CD4-positive, alpha-beta memory T cell (primary cell): ENCODE measurements around the gene WNT3A. TPM values are rescaled to one million over a fixed set of nuclear protein-coding genes. Genes with fewer than 3 reads are reported as not detected.

Experiments used
- CTCF ChIA-PET: fragments of 350-600 bp; sonication (Branson Sonifier 250); formaldehyde crosslinking; loops from one replicate; lab custom pipeline; 2021; ENCODE audit warnings: inconsistent platforms; ENCODE audit not compliant: partially characterized antibody; lab: Charles Lee
- POLR2A ChIA-PET: fragments of 350-600 bp; sonication (Branson Sonifier 250); formaldehyde crosslinking; loops from one replicate; lab custom pipeline; 2021; ENCODE audit not compliant: partially characterized antibody; lab: Charles Lee
- DNase-seq, 5 donors: peaks; one replicate each; pipeline versions ENCODE4 v3.0.0 to v3.0.0-alpha.2; 2020 to 2022; ENCODE audit warnings: mixed read lengths in 1 of 5
- H3K27ac ChIP-seq: one replicate; pipeline ENCODE4 v1.7.0; 2013; ENCODE audit warnings: low read depth, low read length
- H3K27me3 ChIP-seq: 2 replicates; pipeline ENCODE4 v1.7.0; 2013; ENCODE audit warnings: mild to moderate bottlenecking, low read length, moderate library complexity; ENCODE audit not compliant: insufficient read depth
- H3K36me3 ChIP-seq: 2 replicates; pipeline ENCODE4 v1.7.0; 2013; ENCODE audit warnings: mild to moderate bottlenecking, low read length, moderate library complexity; ENCODE audit not compliant: insufficient read depth
- H3K4me1 ChIP-seq: 2 replicates; pipeline ENCODE4 v1.7.0; 2013; ENCODE audit warnings: mild to moderate bottlenecking, low read length, moderate library complexity; ENCODE audit not compliant: insufficient read depth
- H3K4me3 ChIP-seq, 2 donors: one replicate each; pipeline ENCODE4 v1.7.0; 2013; ENCODE audit warnings: low read length in 2 of 2, mild to moderate bottlenecking in 1 of 2
- H3K9me3 ChIP-seq, 2 donors: one replicate each; pipeline ENCODE4 v1.7.0; 2013; ENCODE audit warnings: low read length in 2 of 2, control low read depth in 1 of 2; ENCODE audit not compliant: control insufficient read depth in 1 of 2
- H3K27ac Mint-ChIP-seq, 7 donors: one replicate each; pipeline ENCODE4 v1.8.0; 2020 to 2021; ENCODE audit warnings: mixed read lengths in 7 of 7, mild to moderate bottlenecking in 6 of 7, inconsistent platforms in 3 of 7, moderate library complexity in 3 of 7
- H3K27me3 Mint-ChIP-seq, 2 donors: one replicate each; pipeline ENCODE4 v1.8.0; 2020 to 2021; ENCODE audit warnings: mixed read lengths in 2 of 2
- H3K36me3 Mint-ChIP-seq, 2 donors: one replicate each; pipeline ENCODE4 v1.8.0; 2020 to 2021; ENCODE audit warnings: mixed read lengths in 2 of 2, inconsistent platforms in 1 of 2, mild to moderate bottlenecking in 1 of 2
- H3K4me1 Mint-ChIP-seq, 4 donors: one replicate each; pipeline ENCODE4 v1.8.0; 2020 to 2021; ENCODE audit warnings: mixed read lengths in 4 of 4, mild to moderate bottlenecking in 1 of 4
- H3K4me3 Mint-ChIP-seq, 8 donors: one replicate each; pipeline ENCODE4 v1.8.0; 2020 to 2021; ENCODE audit warnings: mixed read lengths in 8 of 8, mild to moderate bottlenecking in 7 of 8, moderate library complexity in 6 of 8, inconsistent platforms in 3 of 8
- H3K9me3 Mint-ChIP-seq, 8 donors: one replicate each; pipeline ENCODE4 v1.8.0; 2020 to 2021; ENCODE audit warnings: mixed read lengths in 8 of 8, mild to moderate bottlenecking in 5 of 8, inconsistent platforms in 3 of 8, moderate library complexity in 1 of 8
- intact Hi-C: fragments of 100-400 bp; cut with micrococcal nuclease; formaldehyde crosslinking; loops from one replicate; pipeline ENCODE4 v1.15.1; 2023
- polyA plus RNA-seq, 2 donors: library from polyadenylated mRNA; unstranded; fragments of 300-500 nt; fragmentation: Illumina TruSeq; gene quantifications; one replicate each; pipeline ENCODE4 v1.2.3, GENCODE V29; 2021
- total RNA-seq, 2 experiments: library from RNA; stranded (reverse); gene quantifications; one replicate each; pipeline ENCODE4 v1.2.3, GENCODE V29; 2021

Gene WNT3A
- total and polyA plus RNA-seq, 4 experiments from 2014 or later: not detected

DNA sequence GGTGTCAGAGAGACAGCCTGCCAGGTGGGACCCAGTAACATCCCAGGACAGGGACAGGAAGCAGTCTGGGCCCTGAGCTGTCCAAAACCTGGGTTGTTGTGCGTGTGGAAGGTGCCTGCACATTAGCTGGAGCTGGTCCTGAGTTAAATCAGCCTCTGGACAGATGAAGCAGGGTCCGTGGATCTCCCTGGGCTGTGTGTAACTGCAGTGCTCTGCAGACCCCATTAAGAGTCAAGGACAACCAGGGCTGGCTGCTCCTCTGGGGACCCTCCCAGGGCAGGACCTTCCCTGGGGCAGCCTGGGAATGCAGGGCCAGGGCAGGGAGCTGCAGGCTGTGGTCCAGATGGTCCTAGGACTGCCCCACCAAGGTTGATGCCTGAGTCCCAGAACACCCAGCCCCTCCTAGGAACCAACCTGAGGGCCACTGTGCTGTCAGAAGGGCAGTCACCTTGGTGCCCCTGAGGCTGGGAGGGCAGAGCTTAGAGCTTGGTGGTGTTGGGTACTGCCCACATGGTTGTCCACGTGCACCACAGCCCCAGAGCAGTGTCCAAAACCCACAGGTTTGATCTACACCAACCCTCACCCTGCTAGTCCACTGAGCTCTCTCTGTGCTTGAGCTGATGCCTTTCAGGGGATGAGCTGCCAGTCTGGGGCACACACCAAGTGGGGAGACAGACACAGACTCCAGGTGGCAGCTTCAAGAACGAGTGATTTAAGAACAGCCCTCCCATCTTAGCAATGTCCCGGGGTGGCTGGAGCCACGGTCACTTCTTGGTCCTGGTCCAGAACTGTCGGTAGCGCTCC is 99.4 kb downstream of the WNT3A start:
- H3K9me3 Mint-ChIP-seq: peaks cover 0 to 7% (median 0%) of the 10 kb centered on the region in 8 donors
- H3K4me3 Mint-ChIP-seq: peak overlapping the region in 5 of 8 donors; percentile 24 to 64 (median 25)
- intact Hi-C loops: loop anchor here (5.0 kb wide), 1 partner anchor 1401 kb away; the partner anchor contains the start of gene NUP133
- H3K4me1 Mint-ChIP-seq: peaks cover 14 to 65% (median 38%) of the 10 kb centered on the region in 4 donors
- peaks cover 0 to 29% of the 10 kb centered on the region in 2 donors for H3K36me3 Mint-ChIP-seq
- no peaks in the 10 kb centered on the region for H3K9me3 ChIP-seq
- H3K27ac Mint-ChIP-seq: peak overlapping the region in 2 of 7 donors; percentile 44 to 75
- no peak overlapping the region for H3K4me3 ChIP-seq
- no peak overlapping the region for H3K27ac ChIP-seq
- POLR2A ChIA-PET: interaction anchor here (0.8 to 3.1 kb wide), 7 partner anchors 16 to 351 kb away, joined by 3 to 13 read pairs (median 6); partner anchors contain the start of genes ARF1, GUK1 and IBA57
- peaks cover 36% of the 10 kb centered on the region for H3K4me1 ChIP-seq
- H3K27me3 ChIP-seq: no peaks in the 10 kb centered on the region
- H3K36me3 ChIP-seq: peaks cover 12% of the 10 kb centered on the region
- no peak for DNase-seq
- H3K27me3 Mint-ChIP-seq: no peaks in the 10 kb centered on the region
- CTCF ChIA-PET: interaction anchor here (0.9 to 1.9 kb wide), 4 partner anchors 23 to 59 kb away, joined by 3 to 4 read pairs (median 4); partner anchors contain the start of gene IBA57

DNA sequence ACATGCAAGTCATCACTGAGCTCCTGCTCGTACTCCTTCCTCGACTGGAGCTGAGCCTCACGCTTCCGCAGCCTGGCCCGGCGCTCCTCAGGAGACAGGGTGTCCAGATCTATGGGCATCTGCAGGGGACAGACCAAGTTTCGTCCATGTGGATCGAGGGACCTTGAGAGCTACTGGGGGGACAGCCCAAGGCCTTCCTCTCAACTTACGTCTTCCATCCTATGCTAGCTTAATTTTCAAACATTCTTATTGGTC is 99.9 kb downstream of the WNT3A start:
- Mint-ChIP-seq H3K27ac (peak overlapping the region in 3 of 7 donors; percentile 22 to 75 (median 44)), H3K9me3 (peaks cover 0 to 7% (median 0%) of the 10 kb centered on the region in 8 donors), H3K27me3 (no peaks in the 10 kb centered on the region), H3K36me3 (peaks cover 0 to 24% of the 10 kb centered on the region in 2 donors), H3K4me3 (peak overlapping the region in 4 of 8 donors; percentile 24 to 49 (median 25)), H3K4me1 (peaks cover 9 to 60% (median 33%) of the 10 kb centered on the region in 4 donors)
- intact Hi-C loops: loop anchor here (5.0 kb wide), 1 partner anchor 1401 kb away; the partner anchor contains the start of gene NUP133
- peaks cover 31% of the 10 kb centered on the region for H3K4me1 ChIP-seq
- CTCF ChIA-PET: interaction anchor here (0.9 to 1.9 kb wide), 4 partner anchors 23 to 58 kb away, joined by 3 to 4 read pairs (median 4); partner anchors contain the start of gene IBA57
- no peaks in the 10 kb centered on the region for H3K9me3 ChIP-seq
- H3K4me3 ChIP-seq: no peak overlapping the region
- no peak overlapping the region for H3K27ac ChIP-seq
- H3K27me3 ChIP-seq: no peaks in the 10 kb centered on the region
- peaks cover 12% of the 10 kb centered on the region for H3K36me3 ChIP-seq
- POLR2A ChIA-PET: interaction anchor here (1.3 to 3.1 kb wide), 4 partner anchors 16 to 59 kb away, joined by 6 to 13 read pairs (median 10); partner anchors contain the start of genes ARF1, GUK1 and IBA57
- no peak for DNase-seq

DNA sequence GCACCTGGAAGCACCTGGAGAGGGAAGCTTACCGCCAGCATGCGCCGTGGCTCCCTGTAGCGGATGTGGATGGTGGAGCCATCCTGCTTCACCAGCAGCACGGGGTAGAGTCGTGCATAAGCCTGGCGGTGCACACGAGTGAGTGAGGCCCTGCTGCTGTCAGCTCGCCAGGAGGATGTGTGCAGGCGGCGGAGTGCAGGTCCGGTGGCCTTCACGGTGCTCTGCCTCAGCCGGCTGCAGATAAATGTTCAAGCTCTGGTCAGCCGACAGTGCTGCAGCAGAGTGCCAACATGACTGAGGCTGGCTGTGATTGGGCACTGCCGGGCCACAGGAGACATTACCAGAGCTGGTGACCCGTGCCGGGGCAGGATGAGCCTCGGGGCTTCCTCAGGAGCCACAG is 100.8 kb downstream of the WNT3A start:
- H3K4me3 Mint-ChIP-seq: peak overlapping the region; percentile 69 to 95 (median 93)
- intact Hi-C loops: loop anchor here (5.0 kb wide), 1 partner anchor 1400 kb away; the partner anchor contains the start of gene NUP133
- H3K9me3 Mint-ChIP-seq: peaks cover 0 to 7% (median 0%) of the 10 kb centered on the region in 8 donors
- Histone ChIP-seq H3K4me3 (no peak overlapping the region), H3K27ac (no peak overlapping the region), H3K9me3 (no peaks in the 10 kb centered on the region), H3K36me3 (peaks cover 12% of the 10 kb centered on the region), H3K27me3 (no peaks in the 10 kb centered on the region), H3K4me1 (peaks cover 29% of the 10 kb centered on the region)
- DNase-seq: no peak
- ChIA-PET CTCF (interaction anchor here (1.1 to 1.8 kb wide), 2 partner anchors 26 to 348 kb away, joined by 3 read pairs; no protein-coding TSS in a partner anchor), POLR2A (interaction anchor here (2.6 to 3.1 kb wide), 2 partner anchors 25 to 32 kb away, joined by 13 to 33 read pairs; partner anchors contain the start of genes ARF1 and GUK1)
- peaks cover 9 to 59% (median 33%) of the 10 kb centered on the region in 4 donors for H3K4me1 Mint-ChIP-seq
- peak overlapping the region in 5 of 7 donors; percentile 70 to 98 (median 92) for H3K27ac Mint-ChIP-seq
- no peaks in the 10 kb centered on the region for H3K27me3 Mint-ChIP-seq
- H3K36me3 Mint-ChIP-seq: peaks cover 0 to 24% of the 10 kb centered on the region in 2 donors

DNA sequence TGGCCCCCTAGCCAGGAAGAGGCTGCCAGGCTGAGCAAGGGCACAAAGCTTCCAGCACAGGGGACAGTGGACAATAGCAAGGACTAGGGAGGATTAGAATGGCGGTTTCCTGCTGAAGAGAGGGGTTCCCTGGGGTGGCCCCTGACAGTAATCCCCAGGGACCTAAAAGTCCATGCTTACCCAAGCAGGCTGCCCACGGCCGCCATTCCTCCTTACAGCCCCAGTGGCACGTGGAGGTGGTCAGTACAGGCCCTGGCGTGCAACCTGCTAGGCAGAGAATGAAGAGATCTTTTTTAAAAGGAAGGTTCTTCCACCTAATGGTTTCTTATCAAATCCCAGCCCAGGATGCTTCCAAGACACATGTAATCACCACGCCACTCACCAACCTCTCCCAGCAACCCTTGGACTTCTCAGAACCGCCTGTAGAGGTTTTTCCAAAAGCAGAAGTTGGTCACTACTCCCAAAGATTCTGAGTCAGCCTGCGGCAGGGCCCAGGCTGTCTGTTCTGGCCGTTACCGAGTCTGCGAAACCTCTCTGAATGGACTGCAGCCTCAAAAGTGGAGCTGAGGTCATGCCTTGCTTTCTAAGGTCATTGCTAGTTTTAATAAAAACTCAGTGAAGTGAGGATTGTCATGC is 101.4 kb downstream of the WNT3A start:
- peak overlapping the region; percentile 89 to 98 (median 94) for H3K4me3 Mint-ChIP-seq
- no peak for DNase-seq
- H3K36me3 ChIP-seq: peaks cover 12% of the 10 kb centered on the region
- H3K27me3 ChIP-seq: no peaks in the 10 kb centered on the region
- peaks cover 9 to 57% (median 32%) of the 10 kb centered on the region in 4 donors for H3K4me1 Mint-ChIP-seq
- H3K27ac Mint-ChIP-seq: peak overlapping the region; percentile 83 to 98 (median 94)
- H3K27me3 Mint-ChIP-seq: no peaks in the 10 kb centered on the region
- CTCF ChIA-PET: interaction anchor here (1.8 kb wide), 1 partner anchor 347 kb away, joined by 3 read pairs; no protein-coding TSS in a partner anchor
- intact Hi-C loops: loop anchor here (5.0 kb wide), 1 partner anchor 1399 kb away; the partner anchor contains the start of gene NUP133
- peaks cover 0 to 5% (median 0%) of the 10 kb centered on the region in 8 donors for H3K9me3 Mint-ChIP-seq
- H3K27ac ChIP-seq: peak overlapping the region; percentile 92
- H3K4me1 ChIP-seq: peaks cover 29% of the 10 kb centered on the region
- POLR2A ChIA-PET: interaction anchor here (0.8 to 3.2 kb wide), 6 partner anchors 8 to 58 kb away, joined by 4 to 33 read pairs (median 16); partner anchors contain the start of genes ARF1, GUK1 and IBA57
- H3K9me3 ChIP-seq: no peaks in the 10 kb centered on the region
- peaks cover 0 to 22% of the 10 kb centered on the region in 2 donors for H3K36me3 Mint-ChIP-seq
- H3K4me3 ChIP-seq: peak overlapping the region; percentile 59 to 68

DNA sequence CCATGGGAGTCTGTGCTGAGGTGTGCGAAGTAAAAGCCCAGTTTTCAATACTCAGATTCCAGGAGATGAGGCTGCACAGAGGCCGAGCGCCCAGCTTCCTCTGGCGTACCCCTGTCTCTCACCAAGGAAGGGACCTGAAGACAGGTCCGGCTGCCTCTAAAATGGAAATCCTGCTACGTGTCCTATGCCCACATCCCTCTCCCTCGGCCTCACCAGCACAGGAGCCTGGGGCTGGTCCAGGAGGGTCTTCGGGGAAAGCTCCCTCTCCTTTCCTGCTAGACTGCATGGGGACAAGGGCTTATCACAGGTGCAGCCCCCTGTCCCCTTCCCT is 101.9 kb downstream of the WNT3A start:
- H3K4me1 Mint-ChIP-seq: peaks cover 9 to 51% (median 29%) of the 10 kb centered on the region in 4 donors
- H3K4me3 Mint-ChIP-seq: peak overlapping the region; percentile 89 to 98 (median 94)
- CTCF ChIA-PET: interaction anchor here (1.8 to 3.1 kb wide), 2 partner anchors 22 to 347 kb away, joined by 3 to 14 read pairs; no protein-coding TSS in a partner anchor
- peak overlapping the region; percentile 59 to 68 for H3K4me3 ChIP-seq
- peaks cover 0 to 19% of the 10 kb centered on the region in 2 donors for H3K36me3 Mint-ChIP-seq
- H3K27ac Mint-ChIP-seq: peak overlapping the region; percentile 92 to 98 (median 95)
- H3K9me3 Mint-ChIP-seq: peaks cover 0 to 1% (median 0%) of the 10 kb centered on the region in 8 donors
- no peaks in the 10 kb centered on the region for H3K9me3 ChIP-seq
- no peak for DNase-seq
- H3K27me3 Mint-ChIP-seq: no peaks in the 10 kb centered on the region
- H3K27ac ChIP-seq: peak overlapping the region; percentile 92
- intact Hi-C loops: loop anchor here (1.0 to 5.0 kb wide), 5 partner anchors 26 to 1399 kb away; partner anchors contain the start of genes ARF1, GUK1 and NUP133
- no peaks in the 10 kb centered on the region for H3K27me3 ChIP-seq
- POLR2A ChIA-PET: interaction anchor here (0.8 to 3.2 kb wide), 5 partner anchors 9 to 57 kb away, joined by 4 to 33 read pairs (median 18); partner anchors contain the start of genes ARF1, GUK1 and IBA57
- peaks cover 26% of the 10 kb centered on the region for H3K4me1 ChIP-seq
- peaks cover 12% of the 10 kb centered on the region for H3K36me3 ChIP-seq
